BLaER1 treated with 17β-estradiol and CSF1 and Interleukin-3, amounts not matched to agents 10 nM and 100 nM (cell line): ENCODE results near the gene SMIM36.
A peak's percentile ranks its signal among the peaks of the same experiment; 100 is the strongest.

Experiments
- H3K27ac ChIP-seq, 11 experiments: shearing (Covaris generic); formaldehyde crosslinking; 2 replicates each; pipeline ENCODE4 v1.8.1; 2022
- H3K27me3 ChIP-seq, 11 experiments: shearing (Covaris generic); formaldehyde crosslinking; 2 replicates each; pipeline ENCODE4 v1.8.1; 2022
- H3K36me3 ChIP-seq, 11 experiments: shearing (Covaris generic); formaldehyde crosslinking; 2 replicates each; pipeline ENCODE4 v1.8.1; 2022
- H3K4me1 ChIP-seq, 10 experiments: shearing (Covaris generic); formaldehyde crosslinking; 2 replicates each; pipeline ENCODE4 v1.8.1; 2022
- H3K4me2 ChIP-seq, 11 experiments: shearing (Covaris generic); formaldehyde crosslinking; 2 replicates each; pipeline ENCODE4 v1.8.1; 2022
- H3K4me3 ChIP-seq, 10 experiments: shearing (Covaris generic); formaldehyde crosslinking; 2 replicates each; pipeline ENCODE4 v1.8.1; 2022
- H3K9ac ChIP-seq, 11 experiments: shearing (Covaris generic); formaldehyde crosslinking; 2 replicates each; pipeline ENCODE4 v1.8.1; 2022
- H3K9me3 ChIP-seq, 11 experiments: shearing (Covaris generic); formaldehyde crosslinking; replicated peaks in 1 of 11; 2 replicates each; pipeline ENCODE4 v1.8.1; 2022
- H4K20me1 ChIP-seq, 11 experiments: shearing (Covaris generic); formaldehyde crosslinking; 2 replicates each; pipeline ENCODE4 v1.8.1; 2022
- Cebpa-rat ChIP-seq, 11 experiments: shearing (Covaris generic); IDR thresholded peaks; 2 replicates each; pipeline ENCODE4 v1.8.1; 2022

Gene SMIM36

DNA sequence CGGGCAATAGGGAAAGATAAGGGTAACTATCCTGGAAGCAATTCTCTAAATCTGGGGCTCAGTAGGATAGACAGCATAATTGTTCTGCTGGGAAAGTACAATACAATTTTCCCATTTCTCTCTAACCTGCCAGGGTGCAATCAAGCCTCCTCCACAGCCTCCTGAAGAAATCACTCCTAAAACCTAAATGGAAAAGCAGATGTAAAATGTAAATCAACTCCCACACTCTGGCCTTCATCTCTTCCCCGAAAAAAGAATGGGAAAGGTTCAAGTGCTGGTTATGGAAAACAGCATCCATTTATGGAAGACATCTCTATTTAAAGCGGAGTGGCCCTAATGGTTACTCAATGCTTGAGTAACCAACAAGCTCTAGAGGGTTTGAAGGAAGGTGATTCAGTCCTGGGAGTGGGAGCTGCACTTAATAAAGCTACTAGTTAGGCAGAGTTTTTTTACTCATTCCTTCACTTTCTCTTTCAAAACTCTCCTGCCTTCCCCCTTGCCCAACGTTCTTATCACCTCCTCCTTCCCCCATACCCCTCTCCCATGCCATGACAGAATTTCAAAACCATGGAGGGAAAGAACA is 94.7 kb downstream of the SMIM36 start:
- Histone ChIP-seq H3K27ac (no peak overlapping the region), H3K27me3 (no peaks in the 10 kb centered on the region), H3K9ac (no peak overlapping the region), H3K36me3 (peaks cover 27 to 78% (median 51%) of the 10 kb centered on the region in 11 experiments), H3K9me3 (peaks cover 0 to 16% (median 8%) of the 10 kb centered on the region in 11 experiments; a peak in 9 of 22 replicates), H3K4me3 (no peak overlapping the region), H3K4me1 (peaks cover 32 to 45% (median 38%) of the 10 kb centered on the region in 10 experiments; a peak in 19 of 20 replicates), H3K4me2 (peak overlapping the region; percentile 2 to 59 (median 34); a peak in 21 of 22 replicates), H4K20me1 (peaks cover 0 to 7% (median 0%) of the 10 kb centered on the region in 11 experiments; a peak in 1 of 22 replicates)
- TF ChIP-seq Cebpa-rat (IDR thresholded peaks at IDR 0.05) = no peak

DNA sequence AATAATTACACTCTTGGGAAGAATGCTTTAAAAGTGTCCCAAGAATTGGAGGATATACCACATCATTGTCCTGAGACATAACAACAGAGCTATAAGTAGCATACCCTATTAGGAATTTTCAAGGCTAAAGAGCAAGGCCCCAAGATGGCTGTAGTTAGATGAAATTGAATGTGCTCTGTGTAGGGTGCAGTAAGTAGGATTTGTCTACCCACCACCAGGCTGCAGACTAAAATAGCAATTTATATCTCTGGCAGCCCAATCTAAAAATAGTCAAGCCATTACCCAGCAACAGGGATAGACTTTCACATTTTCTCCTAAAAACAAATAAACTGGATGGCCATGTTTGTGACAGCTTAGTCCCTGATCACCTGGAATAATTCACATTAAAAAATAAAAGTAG is 95.3 kb downstream of the SMIM36 start:
- TF ChIP-seq Cebpa-rat (IDR thresholded peaks at IDR 0.05) = no peak
- peaks cover 0 to 16% (median 8%) of the 10 kb centered on the region in 11 experiments; a peak in 9 of 22 replicates for H3K9me3 ChIP-seq
- no peaks in the 10 kb centered on the region for H3K27me3 ChIP-seq
- peaks cover 32 to 45% (median 38%) of the 10 kb centered on the region in 10 experiments; a peak in 19 of 20 replicates for H3K4me1 ChIP-seq
- no peak overlapping the region for H3K9ac ChIP-seq
- no peak overlapping the region for H3K4me3 ChIP-seq
- peaks cover 33 to 84% (median 56%) of the 10 kb centered on the region in 11 experiments for H3K36me3 ChIP-seq
- no peak overlapping the region for H3K27ac ChIP-seq
- peaks cover 0 to 7% (median 0%) of the 10 kb centered on the region in 11 experiments; a peak in 1 of 22 replicates for H4K20me1 ChIP-seq
- H3K4me2 ChIP-seq = peak overlapping the region in 10 of 11 experiments; percentile 2 to 59 (median 35); a peak in 11 of 22 replicates

DNA sequence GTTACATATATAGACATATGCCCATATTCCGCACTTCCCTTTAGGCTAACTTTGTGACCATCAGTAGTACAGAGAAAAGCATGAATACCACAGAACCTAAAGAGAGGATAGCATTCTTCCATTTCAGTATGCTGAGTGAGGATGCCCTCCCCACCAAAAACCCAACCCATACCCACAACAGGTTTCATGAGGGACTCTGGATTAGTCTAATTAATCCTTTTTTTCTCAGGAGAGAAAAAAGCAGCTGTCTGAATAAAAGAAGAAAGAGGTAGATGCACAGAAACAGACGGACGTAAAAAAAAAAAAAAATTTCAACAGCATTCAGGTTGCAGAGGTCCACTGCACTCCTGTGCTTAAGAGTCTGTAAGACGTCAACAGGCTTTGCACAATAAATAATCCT is 96.3 kb downstream of the SMIM36 start:
- H3K36me3 ChIP-seq = peaks cover 43 to 94% (median 66%) of the 10 kb centered on the region in 11 experiments

DNA sequence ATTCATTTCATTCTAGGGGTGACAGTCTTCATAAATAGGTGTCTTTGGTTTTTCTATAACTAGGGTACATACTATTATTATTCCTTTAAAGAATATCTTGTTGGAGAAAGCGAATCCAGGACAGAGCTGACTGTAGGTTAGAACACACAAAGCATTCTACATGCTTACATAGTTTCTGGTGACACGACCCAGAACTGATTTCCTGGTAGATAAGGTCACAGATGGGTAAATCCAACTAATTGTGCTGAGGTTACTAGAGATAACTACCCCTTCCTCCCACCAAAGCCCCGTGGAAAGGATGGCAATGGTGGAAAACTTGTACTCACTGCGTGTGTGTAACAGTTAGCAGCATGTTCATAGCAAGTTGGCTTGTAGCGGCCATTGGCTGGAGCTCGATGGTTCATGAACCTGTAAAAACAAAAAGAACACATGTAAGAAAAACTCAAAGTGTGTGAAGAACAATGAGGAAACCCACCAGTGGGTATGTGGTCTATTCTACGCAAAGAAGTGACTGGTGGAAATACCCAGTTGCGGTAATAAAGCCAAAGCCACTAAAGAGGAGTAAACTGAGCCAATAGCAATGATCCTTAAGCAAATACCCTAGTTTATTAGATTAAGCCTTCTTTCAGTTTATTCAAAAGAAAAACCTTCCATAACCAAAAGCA is 97.3 kb downstream of the SMIM36 start:
- Histone ChIP-seq H3K27ac (no peak overlapping the region), H4K20me1 (peaks cover 0 to 7% (median 0%) of the 10 kb centered on the region in 11 experiments; a peak in 1 of 22 replicates), H3K9ac (no peak overlapping the region), H3K4me3 (no peak overlapping the region), H3K4me2 (no peak overlapping the region), H3K9me3 (peaks cover 0 to 16% (median 8%) of the 10 kb centered on the region in 11 experiments; a peak in 9 of 22 replicates), H3K36me3 (peaks cover 53 to 99% (median 77%) of the 10 kb centered on the region in 11 experiments), H3K4me1 (peaks cover 15 to 37% (median 25%) of the 10 kb centered on the region in 10 experiments), H3K27me3 (no peaks in the 10 kb centered on the region)
- no peak for TF ChIP-seq Cebpa-rat (IDR thresholded peaks at IDR 0.05)

More for the DNA sequence above, 96.3 kb downstream of the SMIM36 start:
- TF ChIP-seq Cebpa-rat (IDR thresholded peaks at IDR 0.05) = no peak
- Histone ChIP-seq H3K4me1 (peaks cover 24 to 37% (median 33%) of the 10 kb centered on the region in 10 experiments), H3K9ac (no peak overlapping the region), H4K20me1 (peaks cover 0 to 7% (median 0%) of the 10 kb centered on the region in 11 experiments; a peak in 1 of 22 replicates), H3K27ac (no peak overlapping the region), H3K4me2 (no peak overlapping the region), H3K27me3 (no peaks in the 10 kb centered on the region), H3K9me3 (peaks cover 0 to 16% (median 8%) of the 10 kb centered on the region in 11 experiments; a peak in 9 of 22 replicates), H3K4me3 (no peak overlapping the region)

DNA sequence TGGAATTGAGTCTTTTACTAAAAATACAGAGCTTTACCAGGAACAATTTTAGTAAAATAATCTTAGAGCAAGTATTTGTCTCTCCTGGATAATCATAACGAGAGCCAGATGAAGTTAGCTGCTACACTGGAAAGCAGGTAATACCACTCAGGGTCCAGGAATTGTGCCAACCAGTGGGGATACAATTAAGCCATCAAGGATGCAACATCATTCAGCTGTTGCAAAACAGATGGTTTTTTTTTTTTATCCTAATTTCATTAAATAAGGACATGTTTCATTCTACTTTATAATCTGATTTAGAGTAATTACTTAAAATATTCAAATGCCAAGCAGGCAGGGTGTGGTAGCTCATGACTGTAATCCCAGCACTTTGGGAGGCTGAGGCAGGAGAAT is 99.8 kb downstream of the SMIM36 start:
- H3K4me2 ChIP-seq = no peak overlapping the region
- H3K27me3 ChIP-seq = no peaks in the 10 kb centered on the region
- TF ChIP-seq Cebpa-rat (IDR thresholded peaks at IDR 0.05) = no peak
- H3K36me3 ChIP-seq = peaks cover 78 to 99% (median 86%) of the 10 kb centered on the region in 11 experiments
- no peaks in the 10 kb centered on the region; a peak in 1 of 22 replicates for H4K20me1 ChIP-seq
- peaks cover 5 to 20% (median 9%) of the 10 kb centered on the region in 10 experiments; a peak in 19 of 20 replicates for H3K4me1 ChIP-seq
- no peak overlapping the region for H3K9ac ChIP-seq
- H3K9me3 ChIP-seq = no peaks in the 10 kb centered on the region
- H3K27ac ChIP-seq = no peak overlapping the region
- H3K4me3 ChIP-seq = no peak overlapping the region

DNA sequence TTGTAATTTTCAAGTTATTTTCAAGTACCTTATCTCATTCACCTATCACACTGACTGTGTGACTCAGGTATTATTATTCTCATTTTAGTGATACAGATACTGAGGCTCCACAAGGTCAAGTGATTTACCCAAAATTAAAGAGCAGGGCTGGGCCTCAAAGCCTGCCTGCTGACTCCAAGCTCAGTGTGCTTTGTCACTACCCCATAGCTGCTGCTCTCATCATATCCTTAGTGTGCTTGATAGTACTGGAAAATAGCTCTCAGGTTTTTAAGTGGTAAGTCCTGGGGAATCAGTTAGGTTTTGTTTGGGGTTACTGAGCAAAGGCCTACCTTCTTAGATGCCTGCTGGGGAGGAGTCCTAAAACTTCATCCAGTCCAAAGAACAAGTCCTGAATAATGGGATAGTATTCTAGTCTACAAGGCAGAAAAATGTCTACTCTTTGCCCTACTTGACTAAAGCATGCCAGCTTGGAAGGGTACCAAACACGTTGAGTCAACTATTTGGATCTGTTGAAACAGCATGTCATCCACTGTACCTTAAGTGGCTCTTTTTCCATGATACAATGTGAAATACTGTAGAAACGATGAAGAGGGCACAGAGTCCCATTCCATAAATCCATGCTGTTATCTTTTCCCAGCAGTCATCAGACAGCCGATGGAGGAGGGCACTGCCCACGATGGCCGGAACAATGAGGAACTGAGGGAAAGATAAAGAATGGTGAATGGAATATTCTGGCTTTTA is 100.4 kb downstream of the SMIM36 start:
- TF ChIP-seq Cebpa-rat (IDR thresholded peaks at IDR 0.05) = no peak
- no peak overlapping the region for H3K4me2 ChIP-seq
- H3K27ac ChIP-seq = no peak overlapping the region
- H3K9ac ChIP-seq = no peak overlapping the region
- H4K20me1 ChIP-seq = no peaks in the 10 kb centered on the region; a peak in 1 of 22 replicates
- no peak overlapping the region for H3K4me3 ChIP-seq
- no peaks in the 10 kb centered on the region for H3K27me3 ChIP-seq
- H3K36me3 ChIP-seq = peaks cover 83 to 100% (median 87%) of the 10 kb centered on the region in 11 experiments
- peaks cover 0 to 14% (median 4%) of the 10 kb centered on the region in 10 experiments; a peak in 12 of 20 replicates for H3K4me1 ChIP-seq
- no peaks in the 10 kb centered on the region for H3K9me3 ChIP-seq

DNA sequence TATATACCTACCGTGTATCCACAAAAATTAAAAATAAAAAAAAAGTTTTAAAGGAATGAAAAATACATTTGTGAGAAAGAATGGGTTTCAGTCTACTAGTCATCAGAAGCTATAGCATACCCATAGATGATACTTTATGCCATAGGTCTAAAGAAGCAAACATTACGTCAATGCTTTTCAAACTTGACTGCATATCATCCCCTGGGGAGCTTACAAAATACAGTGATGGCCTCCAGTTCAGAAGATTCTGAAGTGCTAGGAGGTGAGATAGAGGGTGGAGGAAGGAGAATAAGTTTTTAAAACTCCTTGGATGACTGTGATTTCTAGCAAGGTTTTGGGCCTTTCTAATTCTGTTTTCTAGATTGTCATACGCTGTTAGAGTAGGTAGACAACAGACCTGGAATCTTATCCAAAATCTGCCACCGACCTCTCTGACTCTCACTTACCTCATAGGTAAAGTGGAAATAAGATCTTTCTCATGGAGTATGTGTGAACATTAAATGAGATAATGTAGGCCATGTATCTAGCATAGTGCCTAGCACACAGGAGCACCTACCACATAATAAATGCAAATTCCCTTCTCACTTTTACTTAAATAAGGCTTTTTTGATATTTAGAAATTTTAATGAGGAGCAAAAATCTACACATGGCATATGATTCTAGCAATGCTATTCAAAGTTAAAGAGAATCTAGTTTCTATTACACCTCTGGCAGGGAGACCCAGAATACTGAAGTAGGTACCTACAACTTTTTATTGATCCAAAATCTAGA is 102.0 kb downstream of the SMIM36 start:
- no peak overlapping the region for H3K27ac ChIP-seq
- no peak for TF ChIP-seq Cebpa-rat (IDR thresholded peaks at IDR 0.05)

More for the DNA sequence above, 102.0 kb downstream of the SMIM36 start:
- H3K4me1 ChIP-seq = peaks cover 0 to 18% (median 4%) of the 10 kb centered on the region in 10 experiments; a peak in 8 of 20 replicates
- no peak overlapping the region for H3K9ac ChIP-seq
- no peak overlapping the region for H3K4me2 ChIP-seq
- H4K20me1 ChIP-seq = no peaks in the 10 kb centered on the region
- peaks cover 98 to 100% (median 100%) of the 10 kb centered on the region in 11 experiments for H3K36me3 ChIP-seq
- H3K9me3 ChIP-seq = no peaks in the 10 kb centered on the region
- H3K4me3 ChIP-seq = no peak overlapping the region
- H3K27me3 ChIP-seq = no peaks in the 10 kb centered on the region
